HCT116 (cell line): ENCODE measurements around the gene ANAPC7. TPM values are rescaled to one million over a fixed set of nuclear protein-coding genes. Genes with fewer than 3 reads are reported as not detected.

Experiments
- ATAC-seq: fragments of 200-7000 bp; cut with Tn5 transposase; 2 replicates; pipeline ENCODE4 v1.9.1; 2020; ENCODE audit warnings: mild to moderate bottlenecking, moderate library complexity
- BruUV-seq: library from RNA; stranded (reverse); fragments of 400-500 nt; replicated peaks from 2 replicates; lab custom pipeline; 2021; lab: Mats Ljungman, UMichigan
- CTCF ChIA-PET: fragments of 300-600 bp; sonication (Branson Sonifier 250); formaldehyde crosslinking; loops from one replicate; lab custom pipeline; 2021; ENCODE audit warnings: antibody characterized with exemption; lab: Charles Lee
- POLR2A ChIA-PET: fragments of 300-600, 350-600 bp; sonication (Branson Sonifier 250); formaldehyde crosslinking; loops from one replicate; lab custom pipeline; 2021; ENCODE audit warnings: antibody characterized with exemption; lab: Charles Lee
- RAD21 ChIA-PET, 2 experiments: fragments of 300-600 bp; sonication (Branson Sonifier 250); formaldehyde crosslinking; loops; one replicate each; lab custom pipeline; 2023; ENCODE audit warnings: low total read pairs in 2 of 2; ENCODE audit not compliant: uncharacterized antibody in 2 of 2, unreplicated experiment in 2 of 2, low non-redundant PET in 1 of 2; lab: Charles Lee
- DNase-seq: peaks from one replicate; pipeline ENCODE4 v3.0.0-alpha.2; 2010; ENCODE audit warnings: low read depth, low spot score
- H2AFZ ChIP-seq: fragments of 200-600 bp; shearing (Covaris generic), sonication (generic); 2 replicates; pipeline ENCODE4 v1.6.1; 2017; ENCODE audit warnings: low read depth, mixed run types, mixed read lengths, antibody characterized with exemption, low read length; ENCODE audit not compliant: poor library complexity, severe bottlenecking
- H3K27ac ChIP-seq: 2 replicates; pipeline ENCODE4 v1.5.1; 2012; ENCODE audit warnings: low read depth, low read length
- H3K27me3 ChIP-seq: fragments of 200-600 bp; sonication (generic); 2 replicates; pipeline ENCODE4 v1.6.1; 2016; ENCODE audit warnings: mixed run types, low read length, mixed read lengths; ENCODE audit not compliant: insufficient read depth
- H3K36me3 ChIP-seq, 2 experiments: fragments of 200-500 bp in 1 of 2; fragments of 200-600 bp in 1 of 2; sonication (Bioruptor generic) in 1 of 2; sonication (generic) in 1 of 2; 2 replicates each; pipeline versions ENCODE4 v1.5.1 to v1.6.1; 2014 to 2016; ENCODE audit warnings: low read length in 2 of 2, inconsistent platforms in 1 of 2, mixed read lengths in 1 of 2, mixed run types in 1 of 2; ENCODE audit not compliant: insufficient read depth in 2 of 2, control insufficient read depth in 1 of 2
- H3K4me1 ChIP-seq, 2 experiments: fragments of 200-600 bp in 1 of 2; sonication (generic) in 1 of 2; 2 replicates each; pipeline versions ENCODE4 v1.5.1 to v1.6.1; 2012 to 2017; ENCODE audit warnings: low read length in 2 of 2, inconsistent platforms in 1 of 2, mild to moderate bottlenecking in 1 of 2, mixed read lengths in 1 of 2, mixed run types in 1 of 2, moderate library complexity in 1 of 2; ENCODE audit not compliant: insufficient read depth in 2 of 2, control insufficient read depth in 1 of 2
- H3K4me2 ChIP-seq: fragments of 200-600 bp; sonication (generic); 2 replicates; pipeline ENCODE4 v1.6.1; 2017; ENCODE audit warnings: mixed run types, low read length, mixed read lengths
- H3K4me3 ChIP-seq, 2 experiments: fragments of 200-600 bp in 1 of 2; sonication (generic) in 1 of 2; replicated peaks in 1 of 2; 2 replicates each; pipeline ENCODE4 v1.5.1; 2011 to 2016; ENCODE audit warnings: low read length in 2 of 2, control low read depth in 1 of 2, low read depth in 1 of 2, mild to moderate bottlenecking in 1 of 2, mixed read lengths in 1 of 2, mixed run types in 1 of 2
- H3K79me2 ChIP-seq: fragments of 200-600 bp; sonication (generic); 2 replicates; pipeline ENCODE4 v1.6.1; 2017; ENCODE audit warnings: mild to moderate bottlenecking, mixed run types, low read length, moderate library complexity, mixed read lengths; ENCODE audit not compliant: insufficient read depth
- H3K9ac ChIP-seq: fragments of 200-600 bp; sonication (generic); 2 replicates; pipeline ENCODE4 v1.6.1; 2016; ENCODE audit warnings: low read length, mixed read lengths
- H3K9me2 ChIP-seq: fragments of 200-600 bp; sonication (generic), shearing (Covaris generic); 2 replicates; pipeline ENCODE4 v1.6.1; 2017; ENCODE audit warnings: mixed run types, mild to moderate bottlenecking, moderate library complexity; ENCODE audit not compliant: insufficient read depth
- H3K9me3 ChIP-seq, 2 experiments: fragments of 200-500 bp in 1 of 2; fragments of 200-600 bp in 1 of 2; sonication (Bioruptor generic) in 1 of 2; sonication (generic) in 1 of 2; 2 replicates each; pipeline ENCODE4 v1.6.1; 2014 to 2017; ENCODE audit warnings: low read length in 2 of 2, mixed read lengths in 2 of 2, inconsistent platforms in 1 of 2, low read depth in 1 of 2, mild to moderate bottlenecking in 1 of 2, mixed run types in 1 of 2, moderate library complexity in 1 of 2; ENCODE audit not compliant: control insufficient read depth in 1 of 2, insufficient read depth in 1 of 2
- H4K20me1 ChIP-seq: fragments of 200-600 bp; sonication (generic), shearing (Covaris generic); 2 replicates; pipeline ENCODE4 v1.6.1; 2017; ENCODE audit warnings: mixed run types, mild to moderate bottlenecking, moderate library complexity; ENCODE audit not compliant: insufficient read depth
- CBX3 ChIP-seq: IDR thresholded peaks from 2 replicates; pipeline ENCODE4 v1.6.1; 2012; ENCODE audit warnings: low read depth
- EGR1 ChIP-seq: IDR thresholded peaks from 2 replicates; pipeline ENCODE4 v1.6.1; 2012; ENCODE audit warnings: low read depth
- ELF1 ChIP-seq: IDR thresholded peaks from 2 replicates; pipeline ENCODE4 v1.6.1; 2012; ENCODE audit warnings: low read depth, borderline replicate concordance
- EZH2phosphoT487 ChIP-seq: fragments of 200-600 bp; IDR thresholded peaks from 2 replicates; pipeline ENCODE4 v1.6.1; 2018; ENCODE audit warnings: antibody characterized with exemption, borderline replicate concordance
- FOSL1 ChIP-seq: IDR thresholded peaks from 2 replicates; pipeline ENCODE4 v1.6.1; 2012; ENCODE audit warnings: low read depth
- JUND ChIP-seq: IDR thresholded peaks from 2 replicates; pipeline ENCODE4 v1.6.1; 2012
- POLR2A ChIP-seq: IDR thresholded peaks from 2 replicates; pipeline ENCODE4 v1.7.0; 2011; ENCODE audit warnings: borderline replicate concordance; ENCODE audit not compliant: insufficient read depth, insufficient read length; ENCODE audit errors: extremely low read depth
- POLR2AphosphoS5 ChIP-seq: IDR thresholded peaks from 2 replicates; pipeline ENCODE4 v1.6.1; 2011; ENCODE audit warnings: mild to moderate bottlenecking, low read depth, low read length, moderate library complexity
- RAD21 ChIP-seq: IDR thresholded peaks from 2 replicates; pipeline ENCODE4 v1.6.1; 2012; ENCODE audit warnings: low read depth, mild to moderate bottlenecking
- SP1 ChIP-seq: IDR thresholded peaks from 2 replicates; pipeline ENCODE4 v1.6.1; 2012; ENCODE audit warnings: low read depth
- TCF7L2 ChIP-seq: IDR thresholded peaks from 2 replicates; pipeline ENCODE4 v1.7.0; 2011; ENCODE audit warnings: borderline replicate concordance, inconsistent platforms; ENCODE audit not compliant: insufficient read depth, insufficient read length; ENCODE audit errors: extremely low read depth
- YY1 ChIP-seq: IDR thresholded peaks from 2 replicates; pipeline ENCODE4 v1.6.1; 2011; ENCODE audit warnings: low read length, low read depth, moderate library complexity, mild to moderate bottlenecking; ENCODE audit not compliant: insufficient replicate concordance; ENCODE audit errors: extremely low read depth
- ZFX ChIP-seq: fragments of 450-650 bp; IDR thresholded peaks from 2 replicates; pipeline ENCODE4 v1.6.1; 2017
- ZNF274 ChIP-seq: fragments of 200-500 bp; sonication (Bioruptor generic); IDR thresholded peaks from 2 replicates; pipeline ENCODE4 v1.6.1; 2014; ENCODE audit warnings: mild to moderate bottlenecking, low read depth, low read length, inconsistent platforms
- intact Hi-C: fragments of 100-400 bp; cut with micrococcal nuclease; formaldehyde crosslinking; loops from 2 replicates; pipeline ENCODE4 v1.10.0; 2022
- total RNA-seq: library from RNA; stranded (reverse); gene quantifications from one replicate; pipeline ENCODE4 v1.2.1, GENCODE V29; 2021; ENCODE audit not compliant: unreplicated experiment
- TF ChIP-seq, protein P1 (sequence below): IDR thresholded peaks from 2 replicates; pipeline ENCODE4 v1.6.1; 2012
- TF ChIP-seq, protein P2 (sequence below): IDR thresholded peaks from 2 replicates; pipeline ENCODE4 v1.6.1; 2012

ANAPC7 gene
- total RNA-seq, 1 experiment from 2014 or later = 55.9 TPM

- Histone ChIP-seq H3K4me2 (no peak overlapping the region), H3K27ac (no peak overlapping the region), H3K36me3 (peaks cover 75 to 91% of the 10 kb centered on the region in 2 experiments), H2AFZ (no peak overlapping the region), H3K4me1 (no peaks in the 10 kb centered on the region; a peak in 1 of 4 replicates)
- no TSS peak for BruUV-seq
- TF ChIP-seq, protein P1, sequence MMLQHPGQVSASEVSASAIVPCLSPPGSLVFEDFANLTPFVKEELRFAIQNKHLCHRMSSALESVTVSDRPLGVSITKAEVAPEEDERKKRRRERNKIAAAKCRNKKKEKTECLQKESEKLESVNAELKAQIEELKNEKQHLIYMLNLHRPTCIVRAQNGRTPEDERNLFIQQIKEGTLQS = no peak
- TF ChIP-seq SP1 (no peak), POLR2A (no peak), EZH2phosphoT487 (no peak), JUND (no peak), POLR2AphosphoS5 (no peak)
- TF ChIP-seq, protein P2, sequence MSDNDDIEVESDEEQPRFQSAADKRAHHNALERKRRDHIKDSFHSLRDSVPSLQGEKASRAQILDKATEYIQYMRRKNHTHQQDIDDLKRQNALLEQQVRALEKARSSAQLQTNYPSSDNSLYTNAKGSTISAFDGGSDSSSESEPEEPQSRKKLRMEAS = no peak
- TF ChIP-seq, all 23 proteins: peak for 0
- DNase-seq = no peak
- no peaks in the 10 kb centered on the region for H3K9me3 ChIP-seq
- ChIA-PET POLR2A (no interaction called here), RAD21 (no interaction called here), CTCF (no interaction called here)
- H3K4me3 ChIP-seq = no peak overlapping the region
- H3K79me2 ChIP-seq = peaks cover 77% of the 10 kb centered on the region
- no peaks in the 10 kb centered on the region for H3K9me2 ChIP-seq
- intact Hi-C loops = loop anchor here (5.0 kb wide), 1 partner anchor 236 kb away; no protein-coding TSS in a partner anchor
- no peaks in the 10 kb centered on the region for H3K27me3 ChIP-seq
- H4K20me1 ChIP-seq = no peaks in the 10 kb centered on the region; the same call in 1 of the 2 replicates
- H3K9ac ChIP-seq = no peak overlapping the region
- no peak for ATAC-seq
Observed at GRCh38 chr12:110337912-110338710, 65.4 kb downstream of the ANAPC7 start.

- ATAC-seq (no peak), DNase-seq (no peak)
- BruUV-seq = no TSS peak
- Histone ChIP-seq H2AFZ (no peak overlapping the region), H3K4me3 (no peak overlapping the region), H4K20me1 (peaks cover 6% of the 10 kb centered on the region; the same call in 1 of the 2 replicates), H3K4me2 (no peak overlapping the region), H3K9ac (no peak overlapping the region), H3K79me2 (peaks cover 90% of the 10 kb centered on the region), H3K4me1 (no peaks in the 10 kb centered on the region; a peak in 1 of 4 replicates), H3K27me3 (no peaks in the 10 kb centered on the region), H3K9me3 (no peaks in the 10 kb centered on the region), H3K9me2 (no peaks in the 10 kb centered on the region), H3K36me3 (peaks cover 55 to 88% of the 10 kb centered on the region in 2 experiments), H3K27ac (no peak overlapping the region)
- no peak for TF ChIP-seq EGR1
- no peak for TF ChIP-seq EZH2phosphoT487
- TF ChIP-seq ZNF274 = no peak
- TF ChIP-seq FOSL1 = no peak
- no peak for TF ChIP-seq TCF7L2
- no peak for TF ChIP-seq ELF1
- no peak for TF ChIP-seq CBX3
- no peak for TF ChIP-seq YY1
- TF ChIP-seq, protein P1 = no peak
- no peak for TF ChIP-seq RAD21
- TF ChIP-seq ZFX = no peak
- RAD21 ChIA-PET = no interaction called here
- CTCF ChIA-PET = no interaction called here
- intact Hi-C loops = loop anchor here (5.0 kb wide), 1 partner anchor 233 kb away; no protein-coding TSS in a partner anchor
- POLR2A ChIA-PET = no interaction called here
Observed at GRCh38 chr12:110335481-110336045, 67.9 kb downstream of the ANAPC7 start.
